ENCODE measurements around the gene MBD3L5.
"Not testable (repeated sequence)": the region's sequence is repeated elsewhere in the genome, so short reads cannot be mapped to it uniquely, and the experiment has no call there.

Gene MBD3L5

GRCh38 chr19:7030278-7030677, at the start of gene MBD3L5:
TSS of gene MBD3L5 (plus strand) at chr19:7030578. CDS start at chr19:7030612, 34 bp downstream.
- H3K4me1 Mint-ChIP-seq; H3K27me3 Mint-ChIP-seq (ENCODE audit: low read depth); H3K36me3 Mint-ChIP-seq (ENCODE audit: low read depth); H3K9me3 Mint-ChIP-seq; H3K4me3 Mint-ChIP-seq; H3K27ac Mint-ChIP-seq: not testable (repeated sequence)

- Mint-ChIP-seq H3K4me1 (no peaks in the 10 kb centered on the region), H3K9me3 (peaks cover 50% of the 10 kb centered on the region), H3K27me3 (ENCODE audit: low read depth) (no peaks in the 10 kb centered on the region), H3K36me3 (ENCODE audit: low read depth) (no peaks in the 10 kb centered on the region), H3K27ac (no peak overlapping the region), H3K4me3 (no peak overlapping the region)
- no peak for TF ChIP-seq CTCF (IDR thresholded peaks at IDR 0.05; ENCODE audit: unreplicated experiment in 3 of 3)
These were observed 46.9 kb upstream of the MBD3L5 start for GRCh38 chr19:6983448-6983847.

- H3K4me3 Mint-ChIP-seq, result no peak overlapping the region
- TF ChIP-seq CTCF (IDR thresholded peaks at IDR 0.05; ENCODE audit: unreplicated experiment in 3 of 3), result no peak
- no peak overlapping the region for H3K27ac Mint-ChIP-seq
- no peaks in the 10 kb centered on the region for H3K36me3 Mint-ChIP-seq (ENCODE audit: low read depth)
- H3K4me1 Mint-ChIP-seq, result no peaks in the 10 kb centered on the region
- H3K9me3 Mint-ChIP-seq, result peaks cover 43% of the 10 kb centered on the region
- peaks cover 8% of the 10 kb centered on the region for H3K27me3 Mint-ChIP-seq (ENCODE audit: low read depth)
These were observed 42.5 kb upstream of the MBD3L5 start for GRCh38 chr19:6987850-6988249.

GRCh38 chr19:6988257-6988656, 42.1 kb upstream of the MBD3L5 start:
- H3K27me3 Mint-ChIP-seq (ENCODE audit: low read depth), result peaks cover 8% of the 10 kb centered on the region
- H3K36me3 Mint-ChIP-seq (ENCODE audit: low read depth), result no peaks in the 10 kb centered on the region
- no peak overlapping the region for H3K27ac Mint-ChIP-seq
- peaks cover 40% of the 10 kb centered on the region for H3K9me3 Mint-ChIP-seq
- H3K4me3 Mint-ChIP-seq, result no peak overlapping the region
- TF ChIP-seq CTCF (IDR thresholded peaks at IDR 0.05; ENCODE audit: unreplicated experiment in 3 of 3), result no peak
- no peaks in the 10 kb centered on the region for H3K4me1 Mint-ChIP-seq

GRCh38 chr19:6995054-6995453, 35.3 kb upstream of the MBD3L5 start:
- Mint-ChIP-seq H3K27ac (no peak overlapping the region), H3K4me3 (no peak overlapping the region), H3K36me3 (ENCODE audit: low read depth) (peaks cover 5% of the 10 kb centered on the region)

GRCh38 chr19:6996810-6997209, 33.6 kb upstream of the MBD3L5 start:
- H3K4me3 Mint-ChIP-seq, result no peak overlapping the region
- peaks cover 30% of the 10 kb centered on the region for H3K9me3 Mint-ChIP-seq
- no peak overlapping the region for H3K27ac Mint-ChIP-seq
- no peak for TF ChIP-seq CTCF (IDR thresholded peaks at IDR 0.05; ENCODE audit: unreplicated experiment in 3 of 3)
- peaks cover 2% of the 10 kb centered on the region for H3K27me3 Mint-ChIP-seq (ENCODE audit: low read depth)
- peaks cover 5% of the 10 kb centered on the region for H3K36me3 Mint-ChIP-seq (ENCODE audit: low read depth)
- no peaks in the 10 kb centered on the region for H3K4me1 Mint-ChIP-seq

More at GRCh38 chr19:6995054-6995453, 35.3 kb upstream of the MBD3L5 start:
- Mint-ChIP-seq H3K4me1 (no peaks in the 10 kb centered on the region), H3K27me3 (ENCODE audit: low read depth) (peaks cover 8% of the 10 kb centered on the region), H3K9me3 (peaks cover 34% of the 10 kb centered on the region)
- TF ChIP-seq CTCF (IDR thresholded peaks at IDR 0.05; ENCODE audit: unreplicated experiment in 3 of 3), result no peak

Measured in nephron (organoid).